Measurements from ENCODE around the gene DLK1. TPM values are rescaled to one million over a fixed set of nuclear protein-coding genes. Genes with fewer than 3 reads are reported as not detected.

Gene DLK1
- total RNA-seq, 1 experiment from 2014 or later: 3.3 TPM

DNA sequence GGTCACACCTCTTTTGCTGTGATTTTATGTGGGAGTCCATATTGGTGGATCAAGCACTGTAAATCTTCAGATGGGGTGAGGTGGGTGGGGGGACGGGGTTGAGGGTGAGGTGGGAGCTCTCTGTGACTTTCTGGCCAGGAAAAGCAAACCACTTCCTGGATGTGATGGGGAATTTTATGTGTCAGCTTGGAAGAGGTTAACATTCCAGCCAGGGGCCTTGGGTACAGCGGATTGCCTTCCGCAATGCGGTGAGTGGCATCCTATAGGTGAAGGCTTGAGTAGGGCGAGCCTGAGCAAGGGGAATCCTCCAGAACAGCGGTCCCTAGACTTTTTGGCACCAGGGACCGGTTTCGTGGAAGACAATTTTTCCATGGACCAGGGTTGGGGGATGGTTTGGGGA lies 36.2 kb downstream of the DLK1 start (continued):
- TF ChIP-seq, protein P1, sequence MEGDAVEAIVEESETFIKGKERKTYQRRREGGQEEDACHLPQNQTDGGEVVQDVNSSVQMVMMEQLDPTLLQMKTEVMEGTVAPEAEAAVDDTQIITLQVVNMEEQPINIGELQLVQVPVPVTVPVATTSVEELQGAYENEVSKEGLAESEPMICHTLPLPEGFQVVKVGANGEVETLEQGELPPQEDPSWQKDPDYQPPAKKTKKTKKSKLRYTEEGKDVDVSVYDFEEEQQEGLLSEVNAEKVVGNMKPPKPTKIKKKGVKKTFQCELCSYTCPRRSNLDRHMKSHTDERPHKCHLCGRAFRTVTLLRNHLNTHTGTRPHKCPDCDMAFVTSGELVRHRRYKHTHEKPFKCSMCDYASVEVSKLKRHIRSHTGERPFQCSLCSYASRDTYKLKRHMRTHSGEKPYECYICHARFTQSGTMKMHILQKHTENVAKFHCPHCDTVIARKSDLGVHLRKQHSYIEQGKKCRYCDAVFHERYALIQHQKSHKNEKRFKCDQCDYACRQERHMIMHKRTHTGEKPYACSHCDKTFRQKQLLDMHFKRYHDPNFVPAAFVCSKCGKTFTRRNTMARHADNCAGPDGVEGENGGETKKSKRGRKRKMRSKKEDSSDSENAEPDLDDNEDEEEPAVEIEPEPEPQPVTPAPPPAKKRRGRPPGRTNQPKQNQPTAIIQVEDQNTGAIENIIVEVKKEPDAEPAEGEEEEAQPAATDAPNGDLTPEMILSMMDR (IDR thresholded peaks at IDR 0.05): no peak

DNA sequence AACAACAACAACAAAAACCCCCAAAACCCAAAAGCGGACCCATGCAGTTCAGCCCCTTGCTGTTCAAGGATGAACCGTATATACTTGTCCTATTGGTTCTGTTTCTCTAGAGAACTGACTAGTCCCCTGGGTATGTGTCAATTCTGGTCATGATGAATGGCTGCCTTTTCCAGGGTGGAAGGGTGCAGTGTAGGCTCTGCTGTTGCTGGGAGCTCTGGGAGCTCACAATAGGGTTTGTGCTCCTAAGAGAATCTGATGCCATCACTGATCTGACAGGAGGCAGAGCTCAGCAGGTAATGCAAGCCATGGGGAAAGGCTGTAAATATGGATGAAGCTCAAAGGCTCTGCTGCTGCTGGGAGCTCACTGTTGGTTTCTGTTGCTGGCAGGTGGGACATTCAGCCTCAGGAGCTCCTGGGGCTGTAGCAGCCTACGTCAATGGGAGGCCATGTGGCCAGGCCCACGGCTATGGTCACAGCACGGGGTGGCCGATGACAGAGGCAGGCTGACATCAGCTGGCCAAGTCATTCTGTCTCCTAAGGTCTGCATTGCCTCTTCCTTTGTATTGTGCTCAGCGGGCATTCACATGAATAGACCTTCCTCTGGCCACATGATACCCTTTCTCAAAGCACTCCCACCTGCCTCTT lies 37.9 kb downstream of the DLK1 start:
- CTCF ChIA-PET: interaction anchor here (0.8 to 1.3 kb wide), 4 partner anchors 31 to 309 kb away, joined by 3 to 4 read pairs (median 4); no protein-coding TSS in a partner anchor
- no peak for DNase-seq (ENCODE audit: low spot score)
- peaks cover 19% of the 10 kb centered on the region for H3K27me3 Mint-ChIP-seq (ENCODE audit: low read depth)

DNA sequence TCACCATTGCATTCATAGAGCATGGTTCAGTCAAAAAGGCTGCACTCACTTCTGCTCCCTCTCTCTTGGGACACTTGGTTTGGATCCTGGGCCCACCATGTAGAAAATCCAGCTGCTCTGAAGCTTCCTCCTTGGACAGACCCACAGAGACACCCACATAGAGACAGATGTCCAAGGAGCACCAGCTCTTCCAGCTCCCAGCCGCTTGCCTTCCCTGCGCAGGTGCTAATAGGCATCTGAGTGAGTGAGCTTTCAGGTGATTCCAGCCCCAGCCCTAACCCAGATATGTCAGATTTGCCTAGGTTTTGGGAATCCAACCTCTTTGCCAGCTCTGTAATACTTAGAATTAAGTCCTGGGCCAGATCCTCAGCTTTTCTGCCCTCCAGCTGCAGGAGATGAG lies 38.6 kb downstream of the DLK1 start:
- Mint-ChIP-seq H3K27me3 (ENCODE audit: low read depth) (peaks cover 20% of the 10 kb centered on the region), H3K4me3 (no peak overlapping the region), H3K9me3 (peaks cover 11% of the 10 kb centered on the region), H3K27ac (no peak overlapping the region), H3K36me3 (peaks cover under 1% of the 10 kb centered on the region), H3K4me1 (peaks cover 8% of the 10 kb centered on the region)
- ATAC-seq: no peak
- ChIA-PET CTCF (interaction anchor here (1.0 to 1.3 kb wide), 3 partner anchors 32 to 56 kb away, joined by 3 to 4 read pairs (median 3); no protein-coding TSS in a partner anchor), POLR2A (no interaction called here)
- DNase-seq (ENCODE audit: low spot score): no peak
- TF ChIP-seq CREM (CRISPR knock-in tag; IDR thresholded peaks at IDR 0.05) (no peak), JUN (CRISPR knock-in tag; IDR thresholded peaks at IDR 0.05) (no peak), KAT7 (CRISPR knock-in tag; IDR thresholded peaks at IDR 0.05; ENCODE audit: borderline replicate concordance) (no peak), SMAD4 (CRISPR knock-in tag; IDR thresholded peaks at IDR 0.05) (no peak), FOXP1 (CRISPR knock-in tag; IDR thresholded peaks at IDR 0.05; ENCODE audit: borderline replicate concordance) (no peak), TP53 (CRISPR knock-in tag; IDR thresholded peaks at IDR 0.05) (no peak), ZNF317 (CRISPR knock-in tag; IDR thresholded peaks at IDR 0.05; ENCODE audit: borderline replicate concordance, low read depth) (no peak), ZNF396 (CRISPR knock-in tag; IDR thresholded peaks at IDR 0.05; ENCODE audit: borderline replicate concordance) (no peak), SMAD3 (CRISPR knock-in tag; IDR thresholded peaks at IDR 0.05; ENCODE audit: borderline replicate concordance) (no peak), ZNF416 (CRISPR knock-in tag; IDR thresholded peaks at IDR 0.05) (no peak), ZNF138 (CRISPR knock-in tag; conservative IDR thresholded peaks at IDR 0.05) (no peak)
- TF ChIP-seq, protein P2, sequence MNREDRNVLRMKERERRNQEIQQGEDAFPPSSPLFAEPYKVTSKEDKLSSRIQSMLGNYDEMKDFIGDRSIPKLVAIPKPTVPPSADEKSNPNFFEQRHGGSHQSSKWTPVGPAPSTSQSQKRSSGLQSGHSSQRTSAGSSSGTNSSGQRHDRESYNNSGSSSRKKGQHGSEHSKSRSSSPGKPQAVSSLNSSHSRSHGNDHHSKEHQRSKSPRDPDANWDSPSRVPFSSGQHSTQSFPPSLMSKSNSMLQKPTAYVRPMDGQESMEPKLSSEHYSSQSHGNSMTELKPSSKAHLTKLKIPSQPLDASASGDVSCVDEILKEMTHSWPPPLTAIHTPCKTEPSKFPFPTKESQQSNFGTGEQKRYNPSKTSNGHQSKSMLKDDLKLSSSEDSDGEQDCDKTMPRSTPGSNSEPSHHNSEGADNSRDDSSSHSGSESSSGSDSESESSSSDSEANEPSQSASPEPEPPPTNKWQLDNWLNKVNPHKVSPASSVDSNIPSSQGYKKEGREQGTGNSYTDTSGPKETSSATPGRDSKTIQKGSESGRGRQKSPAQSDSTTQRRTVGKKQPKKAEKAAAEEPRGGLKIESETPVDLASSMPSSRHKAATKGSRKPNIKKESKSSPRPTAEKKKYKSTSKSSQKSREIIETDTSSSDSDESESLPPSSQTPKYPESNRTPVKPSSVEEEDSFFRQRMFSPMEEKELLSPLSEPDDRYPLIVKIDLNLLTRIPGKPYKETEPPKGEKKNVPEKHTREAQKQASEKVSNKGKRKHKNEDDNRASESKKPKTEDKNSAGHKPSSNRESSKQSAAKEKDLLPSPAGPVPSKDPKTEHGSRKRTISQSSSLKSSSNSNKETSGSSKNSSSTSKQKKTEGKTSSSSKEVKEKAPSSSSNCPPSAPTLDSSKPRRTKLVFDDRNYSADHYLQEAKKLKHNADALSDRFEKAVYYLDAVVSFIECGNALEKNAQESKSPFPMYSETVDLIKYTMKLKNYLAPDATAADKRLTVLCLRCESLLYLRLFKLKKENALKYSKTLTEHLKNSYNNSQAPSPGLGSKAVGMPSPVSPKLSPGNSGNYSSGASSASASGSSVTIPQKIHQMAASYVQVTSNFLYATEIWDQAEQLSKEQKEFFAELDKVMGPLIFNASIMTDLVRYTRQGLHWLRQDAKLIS (CRISPR knock-in tag; IDR thresholded peaks at IDR 0.05; ENCODE audit: borderline replicate concordance): no peak
- TF ChIP-seq, protein P3, sequence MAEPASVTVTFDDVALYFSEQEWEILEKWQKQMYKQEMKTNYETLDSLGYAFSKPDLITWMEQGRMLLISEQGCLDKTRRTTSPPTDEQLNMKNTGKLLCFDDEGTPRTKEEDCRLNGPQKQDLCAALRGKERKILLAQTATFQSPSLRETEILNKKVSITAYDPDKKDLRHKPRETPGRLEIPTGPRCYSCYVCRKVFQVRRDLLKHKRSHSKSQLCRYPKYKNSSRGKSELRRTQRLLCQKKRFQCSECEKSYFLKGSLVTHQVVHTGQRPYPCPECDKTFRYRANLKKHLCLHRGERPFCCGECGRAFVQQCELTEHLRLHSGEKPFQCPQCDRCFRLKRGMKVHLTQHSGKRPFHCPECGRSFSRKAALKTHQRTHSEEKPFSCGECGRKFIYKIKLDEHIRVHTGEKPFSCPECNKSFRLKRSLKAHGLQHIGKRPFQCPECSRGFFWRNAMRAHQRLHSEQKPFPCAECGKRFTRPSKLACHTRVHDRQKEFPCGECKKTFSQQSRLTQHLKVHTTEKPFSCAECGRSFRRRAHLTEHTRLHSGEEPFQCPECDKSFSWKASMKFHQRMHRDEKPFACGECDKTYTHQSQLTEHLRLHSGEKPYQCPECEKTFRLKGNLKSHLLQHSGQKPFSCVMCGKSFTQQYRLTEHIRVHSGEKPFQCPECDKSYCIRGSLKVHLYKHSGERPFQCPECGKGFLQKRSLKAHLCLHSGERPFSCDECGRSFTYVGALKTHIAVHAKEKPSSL (CRISPR knock-in tag; conservative IDR thresholded peaks at IDR 0.05): no peak
- TF ChIP-seq, protein P4, sequence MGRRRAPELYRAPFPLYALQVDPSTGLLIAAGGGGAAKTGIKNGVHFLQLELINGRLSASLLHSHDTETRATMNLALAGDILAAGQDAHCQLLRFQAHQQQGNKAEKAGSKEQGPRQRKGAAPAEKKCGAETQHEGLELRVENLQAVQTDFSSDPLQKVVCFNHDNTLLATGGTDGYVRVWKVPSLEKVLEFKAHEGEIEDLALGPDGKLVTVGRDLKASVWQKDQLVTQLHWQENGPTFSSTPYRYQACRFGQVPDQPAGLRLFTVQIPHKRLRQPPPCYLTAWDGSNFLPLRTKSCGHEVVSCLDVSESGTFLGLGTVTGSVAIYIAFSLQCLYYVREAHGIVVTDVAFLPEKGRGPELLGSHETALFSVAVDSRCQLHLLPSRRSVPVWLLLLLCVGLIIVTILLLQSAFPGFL (CRISPR knock-in tag; IDR thresholded peaks at IDR 0.05; ENCODE audit: borderline replicate concordance): no peak
- TF ChIP-seq, protein P5, sequence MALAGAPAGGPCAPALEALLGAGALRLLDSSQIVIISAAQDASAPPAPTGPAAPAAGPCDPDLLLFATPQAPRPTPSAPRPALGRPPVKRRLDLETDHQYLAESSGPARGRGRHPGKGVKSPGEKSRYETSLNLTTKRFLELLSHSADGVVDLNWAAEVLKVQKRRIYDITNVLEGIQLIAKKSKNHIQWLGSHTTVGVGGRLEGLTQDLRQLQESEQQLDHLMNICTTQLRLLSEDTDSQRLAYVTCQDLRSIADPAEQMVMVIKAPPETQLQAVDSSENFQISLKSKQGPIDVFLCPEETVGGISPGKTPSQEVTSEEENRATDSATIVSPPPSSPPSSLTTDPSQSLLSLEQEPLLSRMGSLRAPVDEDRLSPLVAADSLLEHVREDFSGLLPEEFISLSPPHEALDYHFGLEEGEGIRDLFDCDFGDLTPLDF (CRISPR knock-in tag; IDR thresholded peaks at IDR 0.05): no peak

More for the DNA sequence above, 37.9 kb downstream of the DLK1 start:
- H3K4me1 Mint-ChIP-seq: peaks cover 8% of the 10 kb centered on the region
- POLR2A ChIA-PET: no interaction called here
- H3K9me3 Mint-ChIP-seq: peaks cover 10% of the 10 kb centered on the region
- no peak overlapping the region for H3K27ac Mint-ChIP-seq
- ATAC-seq: no peak
- TF ChIP-seq, protein P6, sequence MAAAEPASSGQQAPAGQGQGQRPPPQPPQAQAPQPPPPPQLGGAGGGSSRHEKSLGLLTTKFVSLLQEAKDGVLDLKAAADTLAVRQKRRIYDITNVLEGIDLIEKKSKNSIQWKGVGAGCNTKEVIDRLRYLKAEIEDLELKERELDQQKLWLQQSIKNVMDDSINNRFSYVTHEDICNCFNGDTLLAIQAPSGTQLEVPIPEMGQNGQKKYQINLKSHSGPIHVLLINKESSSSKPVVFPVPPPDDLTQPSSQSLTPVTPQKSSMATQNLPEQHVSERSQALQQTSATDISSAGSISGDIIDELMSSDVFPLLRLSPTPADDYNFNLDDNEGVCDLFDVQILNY (CRISPR knock-in tag; IDR thresholded peaks at IDR 0.05): no peak
- TF ChIP-seq ZNF416 (CRISPR knock-in tag; IDR thresholded peaks at IDR 0.05): no peak
- TF ChIP-seq, protein P7, sequence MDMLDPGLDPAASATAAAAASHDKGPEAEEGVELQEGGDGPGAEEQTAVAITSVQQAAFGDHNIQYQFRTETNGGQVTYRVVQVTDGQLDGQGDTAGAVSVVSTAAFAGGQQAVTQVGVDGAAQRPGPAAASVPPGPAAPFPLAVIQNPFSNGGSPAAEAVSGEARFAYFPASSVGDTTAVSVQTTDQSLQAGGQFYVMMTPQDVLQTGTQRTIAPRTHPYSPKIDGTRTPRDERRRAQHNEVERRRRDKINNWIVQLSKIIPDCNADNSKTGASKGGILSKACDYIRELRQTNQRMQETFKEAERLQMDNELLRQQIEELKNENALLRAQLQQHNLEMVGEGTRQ (CRISPR knock-in tag; IDR thresholded peaks at IDR 0.05): peak; percentile 23; the same call in 1 of the 2 replicates
- no peak overlapping the region for H3K4me3 Mint-ChIP-seq
- no peaks in the 10 kb centered on the region for H3K36me3 Mint-ChIP-seq
